Neural progenitor cell (in vitro differentiated cells): Measurements from ENCODE around the gene SRCIN1. TPM values are rescaled to one million over a fixed set of nuclear protein-coding genes. Genes with fewer than 3 reads are reported as not detected.

Source experiments
- DNase-seq: peaks from one replicate; pipeline ENCODE4 v3.0.0-alpha.2; 2016; ENCODE audit warnings: low spot score
- H2AFZ ChIP-seq: fragments of 200-600 bp; sonication (generic); replicated peaks from 2 replicates; pipeline ENCODE4 v1.6.1; 2016; ENCODE audit warnings: antibody characterized with exemption
- H3F3A ChIP-seq: fragments of 200-600 bp; sonication (generic); 2 replicates; pipeline ENCODE4 v1.6.1; 2016; ENCODE audit warnings: antibody characterized with exemption, low read depth
- H3K27ac ChIP-seq: fragments of 200-600 bp; sonication (generic); 2 replicates; pipeline ENCODE4 v1.5.1; 2016; ENCODE audit warnings: mild to moderate bottlenecking
- H3K27me3 ChIP-seq: fragments of 200-600 bp; sonication (generic); 2 replicates; pipeline ENCODE4 v1.6.1; 2016; ENCODE audit warnings: mild to moderate bottlenecking, moderate library complexity
- H3K36me3 ChIP-seq: fragments of 200-600 bp; sonication (generic); 2 replicates; pipeline ENCODE4 v1.5.1; 2016
- H3K4me1 ChIP-seq: fragments of 200-600 bp; sonication (generic); 2 replicates; pipeline ENCODE4 v1.6.1; 2016; ENCODE audit warnings: mixed run types
- H3K4me2 ChIP-seq: fragments of 200-600 bp; sonication (generic); 2 replicates; pipeline ENCODE4 v1.6.1; 2016
- H3K4me3 ChIP-seq: fragments of 200-600 bp; sonication (generic); 2 replicates; pipeline ENCODE4 v1.5.1; 2016
- H3K79me2 ChIP-seq: fragments of 200-600 bp; sonication (generic); 2 replicates; pipeline ENCODE4 v1.6.1; 2016; ENCODE audit warnings: low read depth
- H3K9ac ChIP-seq: fragments of 200-600 bp; sonication (generic); 2 replicates; pipeline ENCODE4 v1.6.1; 2016
- H3K9me3 ChIP-seq: fragments of 200-600 bp; sonication (generic); 2 replicates; pipeline ENCODE4 v1.5.1; 2016; ENCODE audit warnings: low read depth
- H4K20me1 ChIP-seq: fragments of 200-600 bp; sonication (generic); 2 replicates; pipeline ENCODE4 v1.6.1; 2016; ENCODE audit warnings: low read depth
- H3K27ac Mint-ChIP-seq: 3 replicates; pipeline ENCODE4 v1.8.0; 2021; ENCODE audit warnings: mixed read lengths
- H3K27me3 Mint-ChIP-seq: 2 replicates; pipeline ENCODE4 v1.8.0; 2022; ENCODE audit warnings: low read depth, mild to moderate bottlenecking, inconsistent platforms, moderate library complexity, mixed read lengths; ENCODE audit not compliant: insufficient read depth
- H3K36me3 Mint-ChIP-seq: 3 replicates; pipeline ENCODE4 v1.8.0; 2021; ENCODE audit warnings: mixed read lengths
- H3K4me1 Mint-ChIP-seq: 3 replicates; pipeline ENCODE4 v1.8.0; 2021; ENCODE audit warnings: mixed read lengths
- H3K4me3 Mint-ChIP-seq: 3 replicates; pipeline ENCODE4 v1.8.0; 2021; ENCODE audit warnings: mild to moderate bottlenecking, moderate library complexity, mixed read lengths
- H3K9me3 Mint-ChIP-seq: 3 replicates; pipeline ENCODE4 v1.8.0; 2020; ENCODE audit warnings: mixed read lengths
- EZH2 ChIP-seq: fragments of 200-600 bp; sonication (generic); IDR thresholded peaks from 2 replicates; pipeline ENCODE4 v1.6.1; 2017; ENCODE audit warnings: antibody characterized with exemption, mild to moderate bottlenecking, moderate library complexity
- EZH2phosphoT487 ChIP-seq: fragments of 200-600 bp; sonication (generic); IDR thresholded peaks from 2 replicates; pipeline ENCODE4 v1.6.1; 2017; ENCODE audit warnings: antibody characterized with exemption
- total RNA-seq: library from RNA; depleted of rRNA; stranded (reverse); fragments of >200 nt; gene quantifications from 2 replicates; pipeline ENCODE4 v1.2.3, GENCODE V29; 2015; ENCODE audit warnings: low replicate concordance
- TF ChIP-seq, protein P1 (sequence below): fragments of 200-600 bp; sonication (generic); IDR thresholded peaks from 2 replicates; pipeline ENCODE4 v1.5.1; 2017; ENCODE audit warnings: antibody characterized with exemption, mild to moderate bottlenecking

Gene SRCIN1
- total RNA-seq, 1 donor from 2014 or later, result 3.8 TPM

DNA sequence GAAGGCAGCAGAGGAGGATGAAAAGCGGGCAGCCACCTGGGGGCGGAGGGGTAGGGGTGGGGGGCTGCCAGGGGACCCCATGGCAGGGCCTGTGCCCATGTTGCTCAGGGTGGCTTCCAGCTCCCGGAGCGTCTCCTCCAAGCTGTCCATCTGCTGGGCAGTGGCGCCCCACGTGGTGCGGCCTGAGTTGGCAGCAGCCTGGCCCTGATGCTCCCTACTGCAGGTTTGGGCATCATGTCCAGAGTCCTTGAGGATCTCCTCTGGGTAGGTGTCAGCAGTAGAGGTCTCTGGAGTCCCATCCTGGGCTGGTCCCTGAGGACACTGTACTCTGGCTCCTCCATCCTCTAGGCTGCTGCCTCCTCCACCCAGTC, 60.9 kb downstream of the SRCIN1 start:
- DNase-seq, result no peak
- Histone ChIP-seq H3K9me3 (no peaks in the 10 kb centered on the region), H3K4me1 (no peaks in the 10 kb centered on the region), H3F3A (no peaks in the 10 kb centered on the region), H3K79me2 (no peaks in the 10 kb centered on the region), H3K9ac (no peak overlapping the region), H3K27me3 (no peaks in the 10 kb centered on the region), H3K4me3 (no peak overlapping the region), H2AFZ (no peak overlapping the region), H3K4me2 (no peak overlapping the region), H4K20me1 (no peaks in the 10 kb centered on the region), H3K27ac (no peak overlapping the region), H3K36me3 (no peaks in the 10 kb centered on the region)
- no peak overlapping the region for H3K27ac Mint-ChIP-seq
- peaks cover 8% of the 10 kb centered on the region for H3K27me3 Mint-ChIP-seq
- H3K4me1 Mint-ChIP-seq, result no peaks in the 10 kb centered on the region
- H3K9me3 Mint-ChIP-seq, result no peaks in the 10 kb centered on the region
- peaks cover 5% of the 10 kb centered on the region for H3K36me3 Mint-ChIP-seq
- no peak for TF ChIP-seq EZH2
- TF ChIP-seq EZH2phosphoT487, result no peak
- TF ChIP-seq, protein P1, sequence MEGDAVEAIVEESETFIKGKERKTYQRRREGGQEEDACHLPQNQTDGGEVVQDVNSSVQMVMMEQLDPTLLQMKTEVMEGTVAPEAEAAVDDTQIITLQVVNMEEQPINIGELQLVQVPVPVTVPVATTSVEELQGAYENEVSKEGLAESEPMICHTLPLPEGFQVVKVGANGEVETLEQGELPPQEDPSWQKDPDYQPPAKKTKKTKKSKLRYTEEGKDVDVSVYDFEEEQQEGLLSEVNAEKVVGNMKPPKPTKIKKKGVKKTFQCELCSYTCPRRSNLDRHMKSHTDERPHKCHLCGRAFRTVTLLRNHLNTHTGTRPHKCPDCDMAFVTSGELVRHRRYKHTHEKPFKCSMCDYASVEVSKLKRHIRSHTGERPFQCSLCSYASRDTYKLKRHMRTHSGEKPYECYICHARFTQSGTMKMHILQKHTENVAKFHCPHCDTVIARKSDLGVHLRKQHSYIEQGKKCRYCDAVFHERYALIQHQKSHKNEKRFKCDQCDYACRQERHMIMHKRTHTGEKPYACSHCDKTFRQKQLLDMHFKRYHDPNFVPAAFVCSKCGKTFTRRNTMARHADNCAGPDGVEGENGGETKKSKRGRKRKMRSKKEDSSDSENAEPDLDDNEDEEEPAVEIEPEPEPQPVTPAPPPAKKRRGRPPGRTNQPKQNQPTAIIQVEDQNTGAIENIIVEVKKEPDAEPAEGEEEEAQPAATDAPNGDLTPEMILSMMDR, result peak; percentile 22
- H3K4me3 Mint-ChIP-seq, result no peak overlapping the region

DNA sequence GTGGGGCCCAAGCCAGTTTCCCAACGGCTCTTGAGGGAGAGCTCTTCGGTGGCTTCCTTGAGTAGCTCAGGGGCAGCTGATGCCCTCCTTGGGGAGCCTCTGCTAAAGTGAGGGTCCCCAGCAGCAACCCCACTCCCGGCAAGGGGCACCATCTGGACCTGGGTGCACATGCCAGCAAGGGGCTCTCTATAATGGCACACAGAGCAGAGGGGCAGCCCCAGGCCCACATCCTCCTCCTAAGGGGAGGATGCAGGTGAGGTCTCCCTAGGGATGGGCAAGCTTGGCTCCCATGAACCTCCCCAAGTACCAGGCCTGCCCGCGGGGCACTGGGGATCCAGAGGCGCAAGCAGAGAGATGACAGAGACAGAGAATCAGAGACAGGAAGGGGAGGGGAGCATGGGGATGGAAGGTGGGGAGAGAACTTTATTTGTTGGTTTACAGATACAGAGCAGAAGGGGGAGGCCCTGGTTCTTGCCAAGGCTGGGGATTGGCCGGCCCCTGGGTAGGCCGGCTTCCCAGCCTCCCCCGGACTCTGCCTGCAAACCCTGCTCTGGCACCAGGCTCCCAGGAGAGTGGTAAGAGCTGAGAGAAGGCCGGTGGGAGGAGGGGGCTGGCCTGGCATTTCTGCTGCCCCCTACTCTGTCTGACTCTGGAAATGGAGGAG, 61.4 kb downstream of the SRCIN1 start:
- no peak overlapping the region for H3K4me2 ChIP-seq
- no peak overlapping the region for H2AFZ ChIP-seq
- H3K27ac ChIP-seq, result no peak overlapping the region
- no peaks in the 10 kb centered on the region for H3F3A ChIP-seq
- no peaks in the 10 kb centered on the region for H3K4me1 ChIP-seq
- DNase-seq, result no peak
- H3K9ac ChIP-seq, result no peak overlapping the region
- H3K4me1 Mint-ChIP-seq, result no peaks in the 10 kb centered on the region
- H3K36me3 ChIP-seq, result no peaks in the 10 kb centered on the region
- no peaks in the 10 kb centered on the region for H3K9me3 ChIP-seq
- H3K27me3 ChIP-seq, result no peaks in the 10 kb centered on the region
- H3K36me3 Mint-ChIP-seq, result peaks cover 1% of the 10 kb centered on the region
- no peaks in the 10 kb centered on the region for H3K9me3 Mint-ChIP-seq
- TF ChIP-seq EZH2, result no peak
- no peak for TF ChIP-seq EZH2phosphoT487
- TF ChIP-seq, protein P1, result no peak
- H3K4me3 Mint-ChIP-seq, result no peak overlapping the region
- H3K27me3 Mint-ChIP-seq, result peaks cover 7% of the 10 kb centered on the region
- H3K4me3 ChIP-seq, result no peak overlapping the region
- no peaks in the 10 kb centered on the region for H4K20me1 ChIP-seq
- no peaks in the 10 kb centered on the region for H3K79me2 ChIP-seq
- H3K27ac Mint-ChIP-seq, result no peak overlapping the region

DNA sequence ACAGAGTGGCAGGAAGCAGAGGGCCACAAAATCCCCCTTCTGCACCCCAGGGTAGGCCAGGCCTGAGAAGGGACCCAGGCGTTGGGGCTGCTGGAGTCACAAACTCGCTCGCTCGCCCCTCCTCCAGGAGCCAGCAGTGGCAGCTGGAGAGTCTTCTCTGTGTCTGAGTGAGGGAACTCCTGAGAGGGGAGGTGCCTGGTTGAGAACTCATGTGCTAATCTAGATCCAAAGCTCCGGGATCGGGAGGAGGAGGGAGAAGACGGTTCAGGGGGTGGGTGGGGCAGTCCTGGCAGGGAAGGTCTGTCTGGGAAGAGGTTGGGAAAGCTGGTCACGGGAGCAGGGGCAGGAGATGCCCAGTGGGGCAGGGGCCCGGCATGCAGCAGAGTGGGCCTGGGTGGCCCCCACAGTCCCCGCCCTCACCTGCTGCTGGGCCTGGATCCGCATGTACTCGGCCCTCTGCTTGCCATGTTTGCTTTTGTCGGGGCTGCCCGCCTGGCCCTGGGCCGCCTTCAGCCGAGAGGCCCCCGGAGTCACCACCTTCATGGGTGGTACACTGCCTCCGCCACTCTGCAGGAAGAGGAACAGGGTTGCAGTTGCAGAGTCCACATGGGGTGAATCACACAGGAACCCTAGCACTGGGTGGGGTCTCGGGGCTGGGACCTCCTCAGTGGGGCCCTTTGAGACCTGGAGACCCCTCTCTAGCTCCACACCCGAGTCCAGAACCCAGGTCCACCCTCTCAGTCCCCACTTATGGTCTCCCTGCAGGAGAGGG, 62.2 kb downstream of the SRCIN1 start:
- Histone ChIP-seq H4K20me1 (no peaks in the 10 kb centered on the region), H3K79me2 (no peaks in the 10 kb centered on the region), H3K9ac (no peak overlapping the region), H3F3A (no peaks in the 10 kb centered on the region), H3K36me3 (no peaks in the 10 kb centered on the region), H3K9me3 (no peaks in the 10 kb centered on the region), H3K27me3 (no peaks in the 10 kb centered on the region), H3K4me1 (no peaks in the 10 kb centered on the region), H3K4me2 (no peak overlapping the region), H3K27ac (no peak overlapping the region), H2AFZ (no peak overlapping the region), H3K4me3 (no peak overlapping the region)
- Mint-ChIP-seq H3K36me3 (peaks cover 1% of the 10 kb centered on the region), H3K27me3 (peaks cover 7% of the 10 kb centered on the region), H3K9me3 (no peaks in the 10 kb centered on the region), H3K27ac (no peak overlapping the region), H3K4me1 (no peaks in the 10 kb centered on the region), H3K4me3 (no peak overlapping the region)
- no peak for DNase-seq
- TF ChIP-seq, protein P1, result no peak
- TF ChIP-seq EZH2, result no peak
- no peak for TF ChIP-seq EZH2phosphoT487
